ENCODE measurements around the gene ARFGEF3. TPM values are rescaled to one million over a fixed set of nuclear protein-coding genes. Genes with fewer than 3 reads are reported as not detected.
A peak's percentile ranks its signal among the peaks of the same experiment; 100 is the strongest.

Gene ARFGEF3
- polyA plus RNA-seq, 6 donors from 2014 or later = not detected

- Mint-ChIP-seq H3K4me1 (no peaks in the 10 kb centered on the region), H3K27ac (no peak overlapping the region), H3K27me3 (peaks cover 0 to 44% (median 30%) of the 10 kb centered on the region in 3 donors), H3K9me3 (no peaks in the 10 kb centered on the region), H3K36me3 (no peaks in the 10 kb centered on the region), H3K4me3 (no peak overlapping the region)
- ATAC-seq (ENCODE audit: low read depth in 2 of 2) = no peak
- no peak for DNase-seq
Measured at GRCh38 chr6:138302554-138302953, 140.8 kb downstream of the ARFGEF3 start.

GRCh38 chr6:138307352-138307751 lies 145.6 kb downstream of the ARFGEF3 start:
- H3K4me3 Mint-ChIP-seq = no peak overlapping the region
- DNase-seq (no peak), ATAC-seq (ENCODE audit: low read depth in 2 of 2) (no peak)
- peaks cover 0 to 15% (median 9%) of the 10 kb centered on the region in 3 donors for H3K27me3 Mint-ChIP-seq
- no peak overlapping the region for H3K27ac Mint-ChIP-seq
- H3K36me3 Mint-ChIP-seq = no peaks in the 10 kb centered on the region
- H3K9me3 Mint-ChIP-seq = no peaks in the 10 kb centered on the region
- no peaks in the 10 kb centered on the region for H3K4me1 Mint-ChIP-seq

- Mint-ChIP-seq H3K36me3 (no peaks in the 10 kb centered on the region), H3K4me1 (no peaks in the 10 kb centered on the region), H3K9me3 (no peaks in the 10 kb centered on the region), H3K4me3 (no peak overlapping the region), H3K27me3 (peaks cover 0 to 11% (median 8%) of the 10 kb centered on the region in 3 donors), H3K27ac (peak overlapping the region in 1 of 6 donors; percentile 64)
- ATAC-seq (ENCODE audit: low read depth in 2 of 2) (no peak), DNase-seq (no peak)
Measured at GRCh38 chr6:138307816-138308730, 146.3 kb downstream of the ARFGEF3 start.

- no peak overlapping the region for H3K4me3 Mint-ChIP-seq
- H3K36me3 Mint-ChIP-seq = no peaks in the 10 kb centered on the region
- peaks cover 0 to 11% (median 5%) of the 10 kb centered on the region in 3 donors for H3K27me3 Mint-ChIP-seq
- H3K27ac Mint-ChIP-seq = no peak overlapping the region
- H3K9me3 Mint-ChIP-seq = no peaks in the 10 kb centered on the region
- no peak for DNase-seq
- no peaks in the 10 kb centered on the region for H3K4me1 Mint-ChIP-seq
- no peak for ATAC-seq (ENCODE audit: low read depth in 2 of 2)
Measured at GRCh38 chr6:138308731-138309110, 147.0 kb downstream of the ARFGEF3 start.

GRCh38 chr6:138309695-138310094 lies 148.0 kb downstream of the ARFGEF3 start:
- no peak overlapping the region for H3K4me3 Mint-ChIP-seq
- H3K27me3 Mint-ChIP-seq = peaks cover 0 to 11% (median 5%) of the 10 kb centered on the region in 3 donors
- DNase-seq = no peak
- H3K36me3 Mint-ChIP-seq = no peaks in the 10 kb centered on the region
- no peaks in the 10 kb centered on the region for H3K9me3 Mint-ChIP-seq
- peak overlapping the region in 1 of 6 donors; percentile 8 for H3K27ac Mint-ChIP-seq
- no peaks in the 10 kb centered on the region for H3K4me1 Mint-ChIP-seq
- ATAC-seq (ENCODE audit: low read depth in 2 of 2) = no peak

GRCh38 chr6:138310294-138310693 lies 148.6 kb downstream of the ARFGEF3 start:
- peaks cover 0 to 11% (median 9%) of the 10 kb centered on the region in 3 donors for H3K27me3 Mint-ChIP-seq
- ATAC-seq (ENCODE audit: low read depth in 2 of 2) (no peak), DNase-seq (no peak)
- H3K27ac Mint-ChIP-seq = no peak overlapping the region
- H3K4me1 Mint-ChIP-seq = no peaks in the 10 kb centered on the region
- no peaks in the 10 kb centered on the region for H3K9me3 Mint-ChIP-seq
- H3K4me3 Mint-ChIP-seq = no peak overlapping the region
- no peaks in the 10 kb centered on the region for H3K36me3 Mint-ChIP-seq

- Mint-ChIP-seq H3K27ac (no peak overlapping the region), H3K4me3 (no peak overlapping the region), H3K36me3 (no peaks in the 10 kb centered on the region), H3K27me3 (peaks cover 0 to 12% (median 11%) of the 10 kb centered on the region in 3 donors), H3K4me1 (no peaks in the 10 kb centered on the region), H3K9me3 (no peaks in the 10 kb centered on the region)
- no peak for ATAC-seq (ENCODE audit: low read depth in 2 of 2)
- no peak for DNase-seq
Measured at GRCh38 chr6:138310821-138311220, 149.1 kb downstream of the ARFGEF3 start.

- no peak overlapping the region for H3K4me3 Mint-ChIP-seq
- H3K27me3 Mint-ChIP-seq = peaks cover 0 to 12% (median 11%) of the 10 kb centered on the region in 3 donors
- no peaks in the 10 kb centered on the region for H3K9me3 Mint-ChIP-seq
- no peaks in the 10 kb centered on the region for H3K36me3 Mint-ChIP-seq
- DNase-seq (no peak), ATAC-seq (ENCODE audit: low read depth in 2 of 2) (no peak)
- H3K27ac Mint-ChIP-seq = no peak overlapping the region
- no peaks in the 10 kb centered on the region for H3K4me1 Mint-ChIP-seq
Measured at GRCh38 chr6:138311268-138311667, 149.5 kb downstream of the ARFGEF3 start.

- no peak overlapping the region for H3K4me3 Mint-ChIP-seq
- DNase-seq (no peak), ATAC-seq (ENCODE audit: low read depth in 2 of 2) (no peak)
- H3K4me1 Mint-ChIP-seq = no peaks in the 10 kb centered on the region
- H3K9me3 Mint-ChIP-seq = peaks cover 3 to 11% (median 7%) of the 10 kb centered on the region in 7 donors
- H3K27ac Mint-ChIP-seq = no peak overlapping the region
- H3K36me3 Mint-ChIP-seq = peaks cover 7 to 10% of the 10 kb centered on the region in 2 donors
- peaks cover 20 to 34% (median 25%) of the 10 kb centered on the region in 3 donors for H3K27me3 Mint-ChIP-seq
Measured at GRCh38 chr6:138318741-138319375, 157.1 kb downstream of the ARFGEF3 start.

- no peak overlapping the region for H3K27ac Mint-ChIP-seq
- H3K27me3 Mint-ChIP-seq = peaks cover 31 to 35% (median 32%) of the 10 kb centered on the region in 3 donors
- ATAC-seq (ENCODE audit: low read depth in 2 of 2) (no peak), DNase-seq (no peak)
- H3K4me3 Mint-ChIP-seq = no peak overlapping the region
- H3K36me3 Mint-ChIP-seq = peaks cover 7 to 10% of the 10 kb centered on the region in 2 donors
- no peaks in the 10 kb centered on the region for H3K4me1 Mint-ChIP-seq
- H3K9me3 Mint-ChIP-seq = peaks cover 7 to 12% (median 9%) of the 10 kb centered on the region in 7 donors
Measured at GRCh38 chr6:138321934-138322333, 160.2 kb downstream of the ARFGEF3 start.

GRCh38 chr6:138323821-138324220 lies 162.1 kb downstream of the ARFGEF3 start:
- Mint-ChIP-seq H3K27ac (peak overlapping the region in 1 of 6 donors; percentile 20), H3K27me3 (peaks cover 29 to 42% (median 35%) of the 10 kb centered on the region in 3 donors), H3K4me1 (no peaks in the 10 kb centered on the region), H3K9me3 (peaks cover 7 to 12% (median 9%) of the 10 kb centered on the region in 7 donors), H3K36me3 (peaks cover 7 to 10% of the 10 kb centered on the region in 2 donors), H3K4me3 (no peak overlapping the region)
- DNase-seq (no peak), ATAC-seq (ENCODE audit: low read depth in 2 of 2) (no peak)

- Mint-ChIP-seq H3K27me3 (peaks cover 9 to 19% (median 17%) of the 10 kb centered on the region in 3 donors), H3K4me1 (no peaks in the 10 kb centered on the region), H3K4me3 (no peak overlapping the region), H3K9me3 (peaks cover 0 to 5% (median 3%) of the 10 kb centered on the region in 7 donors), H3K36me3 (no peaks in the 10 kb centered on the region), H3K27ac (no peak overlapping the region)
- DNase-seq = no peak
- no peak for ATAC-seq (ENCODE audit: low read depth in 2 of 2)
Measured at GRCh38 chr6:138328210-138328609, 166.5 kb downstream of the ARFGEF3 start.

GRCh38 chr6:138330763-138331162 lies 169.0 kb downstream of the ARFGEF3 start:
- DNase-seq = no peak
- Mint-ChIP-seq H3K9me3 (peaks cover 0 to 5% (median 3%) of the 10 kb centered on the region in 7 donors), H3K4me1 (no peaks in the 10 kb centered on the region), H3K27ac (no peak overlapping the region), H3K36me3 (no peaks in the 10 kb centered on the region), H3K4me3 (no peak overlapping the region), H3K27me3 (peaks cover 13 to 25% (median 14%) of the 10 kb centered on the region in 3 donors)
- ATAC-seq (ENCODE audit: low read depth in 2 of 2) = no peak

- no peaks in the 10 kb centered on the region for H3K36me3 Mint-ChIP-seq
- H3K4me3 Mint-ChIP-seq = no peak overlapping the region
- ATAC-seq (ENCODE audit: low read depth in 2 of 2) = no peak
- DNase-seq = no peak
- no peak overlapping the region for H3K27ac Mint-ChIP-seq
- H3K4me1 Mint-ChIP-seq = no peaks in the 10 kb centered on the region
- H3K27me3 Mint-ChIP-seq = peaks cover 11 to 23% (median 13%) of the 10 kb centered on the region in 3 donors
- H3K9me3 Mint-ChIP-seq = peaks cover 0 to 4% (median under 1%) of the 10 kb centered on the region in 7 donors
Measured at GRCh38 chr6:138331444-138331843, 169.7 kb downstream of the ARFGEF3 start.

All from naive B cell (primary cell).